Mesenchymal stem cell (in vitro differentiated cells and primary cell): ENCODE data around the gene DBF4B.
A peak's percentile ranks its signal among the peaks of the same experiment; 100 is the strongest.
"Not testable (repeated sequence)": the region's sequence is repeated elsewhere in the genome, so short reads cannot be mapped to it uniquely, and the experiment has no call there.

Experiments
- DNase-seq: peaks from one replicate; pipeline ENCODE4 v3.0.0-alpha.2; 2013
- H2AFZ ChIP-seq: one replicate; pipeline ENCODE4 v1.6.1; 2013; ENCODE audit warnings: low read depth, mild to moderate bottlenecking, control low read depth, inconsistent platforms, low read length, moderate library complexity
- H2AK5ac ChIP-seq: 2 replicates; pipeline ENCODE4 v1.6.1; 2013; ENCODE audit warnings: low read length, moderate library complexity, mild to moderate bottlenecking, inconsistent platforms; ENCODE audit not compliant: severe bottlenecking
- H2BK120ac ChIP-seq: one replicate; pipeline ENCODE4 v1.6.1; 2013; ENCODE audit warnings: low read depth, mild to moderate bottlenecking, inconsistent platforms, low read length, moderate library complexity
- H2BK12ac ChIP-seq, 2 experiments: one replicate each; pipeline ENCODE4 v1.6.1; 2013; ENCODE audit warnings: inconsistent platforms in 2 of 2, low read length in 2 of 2, mild to moderate bottlenecking in 2 of 2, moderate library complexity in 2 of 2, control low read depth in 1 of 2
- H2BK15ac ChIP-seq: one replicate; pipeline ENCODE4 v1.6.1; 2013; ENCODE audit warnings: mild to moderate bottlenecking, low read depth, inconsistent platforms; ENCODE audit not compliant: poor library complexity, severe bottlenecking
- H2BK5ac ChIP-seq: 2 replicates; pipeline ENCODE4 v1.6.1; 2013; ENCODE audit warnings: low read depth, mild to moderate bottlenecking, low read length, control low read depth, inconsistent platforms; ENCODE audit not compliant: poor library complexity, severe bottlenecking
- H3K14ac ChIP-seq, 2 experiments: one replicate each; pipeline ENCODE4 v1.6.1; 2013; ENCODE audit warnings: inconsistent platforms in 2 of 2, low read length in 2 of 2, control low read depth in 1 of 2, mild to moderate bottlenecking in 1 of 2, moderate library complexity in 1 of 2
- H3K18ac ChIP-seq, 2 experiments: one replicate each; pipeline ENCODE4 v1.6.1; 2013; ENCODE audit warnings: inconsistent platforms in 2 of 2, low read length in 2 of 2, control low read depth in 1 of 2, low read depth in 1 of 2, mild to moderate bottlenecking in 1 of 2
- H3K23ac ChIP-seq, 2 experiments: one replicate each; pipeline ENCODE4 v1.6.1; 2013; ENCODE audit warnings: inconsistent platforms in 2 of 2, low read length in 2 of 2, mild to moderate bottlenecking in 2 of 2, moderate library complexity in 2 of 2, control low read depth in 1 of 2
- H3K27ac ChIP-seq: 2 replicates; pipeline ENCODE4 v1.5.1; 2013; ENCODE audit warnings: mild to moderate bottlenecking, moderate library complexity, low read length, control low read depth, inconsistent platforms; ENCODE audit not compliant: poor library complexity, severe bottlenecking
- H3K27me3 ChIP-seq, 2 experiments: 2 replicates each; pipeline versions ENCODE4 v1.6.1 to v1.7.0; 2013; ENCODE audit warnings: low read length in 2 of 2, mild to moderate bottlenecking in 2 of 2, moderate library complexity in 2 of 2, control low read depth in 1 of 2, inconsistent platforms in 1 of 2; ENCODE audit not compliant: control insufficient read depth in 1 of 2, insufficient read depth in 1 of 2
- H3K36me3 ChIP-seq, 2 experiments: 2 replicates each; pipeline versions ENCODE4 v1.6.1 to v1.7.0; 2013; ENCODE audit warnings: low read length in 2 of 2, control low read depth in 1 of 2, inconsistent platforms in 1 of 2, low read depth in 1 of 2, mild to moderate bottlenecking in 1 of 2; ENCODE audit not compliant: insufficient read depth in 2 of 2, control insufficient read depth in 1 of 2
- H3K4ac ChIP-seq, 2 experiments: one replicate each; pipeline ENCODE4 v1.6.1; 2013; ENCODE audit warnings: inconsistent platforms in 2 of 2, low read length in 2 of 2, mild to moderate bottlenecking in 2 of 2, moderate library complexity in 2 of 2, control low read depth in 1 of 2, low read depth in 1 of 2
- H3K4me1 ChIP-seq: 2 replicates; pipeline ENCODE4 v1.6.1; 2013; ENCODE audit warnings: low read depth, low read length, control low read depth; ENCODE audit not compliant: control insufficient read depth, insufficient read depth
- H3K4me2 ChIP-seq: 2 replicates; pipeline ENCODE4 v1.6.1; 2013; ENCODE audit warnings: low read length, mild to moderate bottlenecking, inconsistent platforms; ENCODE audit not compliant: poor library complexity, severe bottlenecking
- H3K4me3 ChIP-seq, 2 experiments: 2 replicates each; pipeline versions ENCODE4 v1.5.1 to v1.7.0; 2013; ENCODE audit warnings: low read length in 2 of 2, mild to moderate bottlenecking in 2 of 2, control low read depth in 1 of 2, low read depth in 1 of 2; ENCODE audit not compliant: insufficient read depth in 1 of 2
- H3K79me1 ChIP-seq: replicated peaks from 2 replicates; pipeline ENCODE4 v1.6.1; 2013; ENCODE audit warnings: mild to moderate bottlenecking, control low read depth, low read length, inconsistent platforms; ENCODE audit not compliant: poor library complexity, severe bottlenecking
- H3K9ac ChIP-seq: 2 replicates; pipeline ENCODE4 v1.7.0; 2013; ENCODE audit warnings: mild to moderate bottlenecking, low read length, moderate library complexity
- H3K9me3 ChIP-seq: 2 replicates; pipeline ENCODE4 v1.7.0; 2013; ENCODE audit warnings: mild to moderate bottlenecking, low read length; ENCODE audit not compliant: control insufficient read depth
- H4K8ac ChIP-seq: one replicate; pipeline ENCODE4 v1.6.1; 2013; ENCODE audit warnings: inconsistent platforms, mild to moderate bottlenecking, low read length, moderate library complexity
- H4K91ac ChIP-seq: one replicate; pipeline ENCODE4 v1.6.1; 2013; ENCODE audit warnings: mild to moderate bottlenecking, low read length, inconsistent platforms
- WGBS: methylation state at CpG from one replicate; pipeline ENCODE4 v1.1.7; 2013; ENCODE audit warnings: mixed read lengths; 5-methylcytosine and 5-hydroxymethylcytosine counted together

DBF4B gene

DNA sequence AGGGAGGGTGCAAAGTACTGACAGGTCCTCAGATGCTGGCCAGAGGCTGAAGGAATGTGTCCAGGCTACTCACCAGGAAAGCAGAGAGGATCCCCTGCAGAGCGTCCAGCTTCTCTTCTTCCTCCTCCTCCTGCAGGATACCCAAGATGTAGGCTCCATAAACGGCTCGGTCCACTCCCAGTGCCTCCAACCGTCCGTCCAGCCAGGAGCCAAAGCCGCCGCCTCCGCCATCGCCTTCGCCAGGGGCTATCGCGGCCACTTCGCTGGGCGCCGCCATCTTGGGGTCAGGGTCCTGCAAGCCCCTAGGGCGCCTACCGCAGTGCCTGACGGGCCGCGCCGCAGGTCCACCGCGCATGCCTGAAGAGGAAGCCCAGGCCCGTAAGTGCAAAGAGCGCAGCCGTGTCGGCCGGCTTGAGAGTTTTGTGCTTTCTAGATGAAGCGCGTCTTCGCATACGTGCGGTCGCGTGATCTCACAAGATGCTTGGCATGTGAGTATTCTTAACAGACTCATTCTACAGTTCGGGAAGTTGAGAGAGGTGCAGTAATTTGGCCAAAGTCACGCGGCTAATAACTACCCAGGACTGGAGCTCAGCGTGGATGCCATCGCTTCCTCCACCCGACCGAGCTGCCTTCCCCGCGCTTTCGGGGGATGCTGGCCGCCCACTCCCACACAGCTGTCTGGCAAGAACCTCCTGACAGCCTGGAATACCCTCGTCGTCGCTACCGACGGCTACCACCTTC is 18.8 kb upstream of the DBF4B start, which contains the start of gene CCDC43:
Gene CCDC43 (minus strand): TSS at position 300 of the 741 bp plus-strand sequence. CDS start 23 bp downstream, at position 277.
- Histone ChIP-seq H4K8ac (peak within 1 kb of the TSS; percentile 100), H4K91ac (peak within 1 kb of the TSS; percentile 88), H3K4ac (peak within 1 kb of the TSS; percentile 98 to 99), H3K4me2 (peak within 1 kb of the TSS; percentile 98), H2BK120ac (peak within 1 kb of the TSS; percentile 79), H3K9ac (peak within 1 kb of the TSS; percentile 96), H2AK5ac (peak within 1 kb of the TSS; percentile 42), H2AFZ (peak within 1 kb of the TSS; percentile 99), H2BK12ac (peak within 1 kb of the TSS; percentile 6 to 63), H3K4me1 (peaks cover 8% of the 10 kb centered on the region), H3K36me3 (peaks cover 0 to 3% of the 10 kb centered on the region in 2 experiments), H2BK5ac (peak within 1 kb of the TSS; percentile 59), H3K23ac (peak within 1 kb of the TSS in 1 of 2 experiments; percentile 96), H3K14ac (peak within 1 kb of the TSS in 1 of 2 experiments; percentile 93), H3K27ac (peak within 1 kb of the TSS; percentile 82), H3K18ac (peak within 1 kb of the TSS; percentile 99), H3K79me1 (peaks cover 22% of the 10 kb centered on the region), H3K9me3 (no peaks in the 10 kb centered on the region), H2BK15ac (peak within 1 kb of the TSS; percentile 77), H3K4me3 (peak within 1 kb of the TSS; percentile 84 to 100), H3K27me3 (no peaks in the 10 kb centered on the region)
- DNase-seq = peak; percentile 97
- WGBS = under 1% methylated on average over 51 of the region's 51 CpGs

DNA sequence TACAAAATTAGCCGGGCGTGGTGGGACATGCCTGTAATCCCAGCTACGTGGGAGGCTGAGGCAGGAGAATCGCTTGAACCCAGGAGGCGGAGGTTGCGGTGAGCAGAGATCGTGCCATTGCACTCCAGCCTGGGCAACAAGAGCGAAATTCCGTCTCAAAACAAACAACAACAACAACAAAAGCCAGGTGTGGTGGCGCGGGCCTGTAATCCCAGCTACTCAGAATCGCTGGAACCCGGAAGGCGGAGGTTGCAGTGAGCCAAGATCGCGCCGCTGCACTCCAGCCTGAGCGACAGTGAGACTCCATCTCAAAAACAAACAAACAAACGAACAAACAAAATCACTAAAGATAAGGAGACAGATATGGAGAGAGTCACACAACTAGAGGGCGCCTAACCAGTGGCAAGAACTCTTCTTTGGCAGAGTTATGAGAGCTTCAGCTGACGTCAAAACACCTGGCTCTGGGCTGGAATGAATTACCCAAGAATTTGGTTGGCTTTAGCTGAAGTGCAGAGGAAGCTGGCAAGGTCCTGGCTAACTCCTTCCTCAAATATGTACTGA is 17.6 kb upstream of the DBF4B start:
- H2AK5ac ChIP-seq, H3K27me3 ChIP-seq, H3K18ac ChIP-seq, H3K4me1 ChIP-seq, H3K4ac ChIP-seq, H3K36me3 ChIP-seq, H3K4me2 ChIP-seq, H2BK12ac ChIP-seq, H2BK5ac ChIP-seq, H2BK15ac ChIP-seq, H3K23ac ChIP-seq, H3K14ac ChIP-seq, H3K27ac ChIP-seq, H4K91ac ChIP-seq, DNase-seq, H2AFZ ChIP-seq, H2BK120ac ChIP-seq, H3K9me3 ChIP-seq: not testable (repeated sequence)
- Histone ChIP-seq H3K79me1 (peaks cover 18% of the 10 kb centered on the region), H4K8ac (peak overlapping the region; percentile 100), H3K9ac (peak overlapping the region; percentile 96), H3K4me3 (peak overlapping the region in 1 of 2 experiments; percentile 100)
- WGBS = 85% methylated on average over 17 of the region's 21 CpGs

DNA sequence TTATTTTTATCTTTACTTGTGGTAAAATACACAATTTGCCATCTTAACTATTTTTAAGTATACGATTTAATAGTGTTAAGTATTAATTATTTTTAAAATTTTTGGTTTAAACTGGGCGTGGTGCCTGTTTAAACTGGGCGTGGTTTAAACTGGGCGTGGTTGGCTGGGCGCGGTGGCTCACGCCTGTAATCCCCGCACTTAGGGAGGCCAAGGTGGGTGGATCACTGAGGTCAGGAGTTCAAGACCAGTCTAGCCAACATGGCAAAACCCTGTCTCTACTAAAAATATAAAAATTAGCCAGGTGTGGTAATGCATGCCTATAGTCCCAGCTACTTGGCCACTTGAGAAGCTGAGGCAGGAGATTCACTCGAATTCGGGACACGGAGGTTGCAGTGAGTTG is 14.9 kb upstream of the DBF4B start:
- no peak overlapping the region for H2BK15ac ChIP-seq
- no peak for DNase-seq
- H3K4me2 ChIP-seq = no peak overlapping the region
- no peak overlapping the region for H3K14ac ChIP-seq
- H3K4me3 ChIP-seq = no peak overlapping the region
- H3K79me1 ChIP-seq = peaks cover 11% of the 10 kb centered on the region
- no peak overlapping the region for H3K18ac ChIP-seq
- H2BK120ac ChIP-seq = no peak overlapping the region
- H2AFZ ChIP-seq = no peak overlapping the region
- H2BK12ac ChIP-seq = no peak overlapping the region
- WGBS = 86% methylated on average over 11 of the region's 11 CpGs
- H3K23ac ChIP-seq = no peak overlapping the region
- H3K4ac ChIP-seq = no peak overlapping the region
- no peak overlapping the region for H4K91ac ChIP-seq
- no peaks in the 10 kb centered on the region for H3K27me3 ChIP-seq
- H3K9ac ChIP-seq = no peak overlapping the region
- H3K27ac ChIP-seq = no peak overlapping the region
- no peak overlapping the region for H4K8ac ChIP-seq
- H2BK5ac ChIP-seq = no peak overlapping the region
- H2AK5ac ChIP-seq = no peak overlapping the region
- no peaks in the 10 kb centered on the region for H3K9me3 ChIP-seq
- H3K36me3 ChIP-seq = no peaks in the 10 kb centered on the region
- peaks cover 5% of the 10 kb centered on the region for H3K4me1 ChIP-seq

DNA sequence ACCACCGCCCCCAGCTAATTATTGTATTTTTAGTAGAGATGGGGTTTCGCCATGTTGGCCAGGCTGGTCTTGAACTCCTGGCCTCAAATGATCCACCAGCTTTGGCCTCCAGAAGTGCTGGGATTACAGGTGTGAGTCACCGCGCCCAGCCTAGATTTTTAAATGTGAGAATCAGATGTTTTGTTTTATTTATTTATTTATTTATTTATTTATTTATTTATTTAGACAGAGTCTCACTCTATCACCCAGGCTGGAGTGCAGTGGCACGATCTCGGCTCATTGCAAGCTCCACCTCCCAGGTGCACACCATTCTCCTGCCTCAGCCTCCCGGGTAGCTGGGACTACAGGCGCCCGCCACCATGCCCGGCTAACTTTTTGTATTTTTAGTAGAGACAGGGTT is 8.2 kb upstream of the DBF4B start:
- not testable (repeated sequence) for H3K23ac ChIP-seq, H2AK5ac ChIP-seq, H3K36me3 ChIP-seq, H2BK12ac ChIP-seq, H3K4me3 ChIP-seq, H3K9me3 ChIP-seq, H4K8ac ChIP-seq, H2BK5ac ChIP-seq, H3K18ac ChIP-seq, H3K4me2 ChIP-seq, H2BK120ac ChIP-seq, H3K9ac ChIP-seq, H2AFZ ChIP-seq, H3K27ac ChIP-seq, H2BK15ac ChIP-seq, H3K4me1 ChIP-seq, H3K4ac ChIP-seq, H3K79me1 ChIP-seq, H4K91ac ChIP-seq, H3K27me3 ChIP-seq, H3K14ac ChIP-seq, DNase-seq
- 84% methylated on average over 6 of the region's 10 CpGs for WGBS
